Gastrocnemius medialis (tissue), 4 donors: ENCODE data around the gene CDH4. TPM values are rescaled to one million over a fixed set of nuclear protein-coding genes. Genes with fewer than 3 reads are reported as not detected.

ENCODE experiments used
- ATAC-seq, 2 donors: fragments of 150-250 bp; one replicate each; pipeline ENCODE4 v1.9.1; 2016
- DNase-seq, 2 donors: peaks; one replicate each; pipeline ENCODE4 v3.0.0-alpha.2; 2019
- H3K27ac ChIP-seq, 4 donors: fragments of 200-600 bp; sonication (generic); 1 replicate in 1 of 4; 2 replicates in 3 of 4; pipeline ENCODE4 v1.5.1; 2016 to 2018; ENCODE audit warnings: mild to moderate bottlenecking in 2 of 4, moderate library complexity in 1 of 4
- H3K27me3 ChIP-seq, 3 donors: fragments of 200-600 bp; sonication (generic) in 2 of 3; 1 replicate in 1 of 3; 2 replicates in 2 of 3; pipeline versions ENCODE4 v1.5.1 to v1.6.0; 2016 to 2019; ENCODE audit warnings: mild to moderate bottlenecking in 1 of 3, moderate library complexity in 1 of 3
- H3K36me3 ChIP-seq, 2 donors: fragments of 200-600 bp; sonication (generic) in 1 of 2; one replicate each; pipeline ENCODE4 v1.5.1; 2017 to 2018
- H3K4me1 ChIP-seq, 2 donors: fragments of 200-600 bp; sonication (generic) in 1 of 2; one replicate each; pipeline ENCODE4 v1.5.1; 2016 to 2017; ENCODE audit warnings: mild to moderate bottlenecking in 2 of 2
- H3K4me3 ChIP-seq, 4 donors: fragments of 200-600 bp; sonication (generic) in 3 of 4; 1 replicate in 1 of 4; 2 replicates in 3 of 4; pipeline ENCODE4 v1.5.1; 2016 to 2019; ENCODE audit warnings: mild to moderate bottlenecking in 2 of 4
- H3K9me3 ChIP-seq, 3 donors: fragments of 200-600 bp; sonication (generic) in 2 of 3; 1 replicate in 1 of 3; 2 replicates in 2 of 3; pipeline ENCODE4 v1.5.1; 2016 to 2019
- CTCF ChIP-seq, 5 experiments: fragments of 450-650 bp in 3 of 5; fragments of 200-600 bp in 2 of 5; sonication (generic) in 2 of 5; IDR thresholded peaks in 4 of 5; conservative IDR thresholded peaks in 1 of 5; 1 replicate in 4 of 5; 2 replicates in 1 of 5; pipeline ENCODE4 v1.5.1; 2016 to 2019; ENCODE audit warnings: antibody characterized with exemption in 5 of 5, mild to moderate bottlenecking in 3 of 5, moderate library complexity in 3 of 5
- POLR2A ChIP-seq, 2 donors: fragments of 450-650 bp; IDR thresholded peaks; one replicate each; pipeline ENCODE4 v1.6.1; 2017; ENCODE audit warnings: antibody characterized with exemption in 2 of 2, mild to moderate bottlenecking in 2 of 2, moderate library complexity in 2 of 2
- in situ Hi-C, 4 donors: fragments of 200-750 bp; cut with MboI; loops; one replicate each; pipeline versions ENCODE4 v1.15.0 to v1.8.0; 2017; ENCODE audit warnings: low sequenced_read_pairs in 4 of 4
- intact Hi-C: fragments of 100-400 bp; cut with DNase I; formaldehyde crosslinking; loops from one replicate; pipeline ENCODE4 v1.15.1; 2023; ENCODE audit warnings: low total_unique reads
- total RNA-seq, 4 donors: library from RNA; depleted of rRNA; stranded (reverse); fragments of >200 nt; gene quantifications; one replicate each; pipeline versions ENCODE4 v1.1.0 to v1.2.3, GENCODE V29; 2016

CDH4 gene
- total RNA-seq, 4 donors from 2014 or later = 0.38 to 1.2 (median 0.86) TPM

DNA sequence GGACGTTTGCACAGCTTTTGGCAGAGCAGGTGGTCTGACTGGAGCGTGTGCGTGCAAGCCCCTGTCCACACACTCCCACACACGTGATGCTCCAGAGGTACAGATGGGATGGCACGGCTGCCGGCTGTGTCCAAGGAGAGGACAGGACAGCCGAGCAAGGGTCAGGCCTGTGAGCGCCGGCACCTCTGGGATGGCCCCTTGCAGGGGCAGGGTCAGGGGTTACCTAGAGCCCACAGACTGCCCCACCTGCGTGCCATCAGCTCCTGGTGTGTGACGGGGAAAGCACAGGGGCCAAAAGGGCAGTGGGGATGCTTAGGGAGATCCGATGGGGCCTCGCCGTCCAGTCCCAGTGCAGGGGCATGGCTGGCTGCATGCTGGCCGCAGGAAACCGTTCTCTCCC is 623.9 kb downstream of the CDH4 start:
- intact Hi-C loops (no loop called here), in situ Hi-C loops (loop anchor here in 1 of 4 donors (25.0 kb wide), 1 partner anchor 1664 kb away; no protein-coding TSS in a partner anchor)
- H3K4me3 ChIP-seq = no peak overlapping the region
- H3K9me3 ChIP-seq = no peaks in the 10 kb centered on the region
- TF ChIP-seq CTCF (IDR thresholded peaks at IDR 0.05 in 4 of 5, conservative IDR thresholded peaks at IDR 0.05 in 1 of 5) = no peak
- no peak for TF ChIP-seq POLR2A (IDR thresholded peaks at IDR 0.05)
- no peaks in the 10 kb centered on the region for H3K4me1 ChIP-seq
- DNase-seq (no peak), ATAC-seq (no peak)
- peaks cover 0 to 2% (median 0%) of the 10 kb centered on the region in 3 donors for H3K27me3 ChIP-seq
- no peaks in the 10 kb centered on the region for H3K36me3 ChIP-seq
- no peak overlapping the region for H3K27ac ChIP-seq

- Histone ChIP-seq H3K27me3 (peaks cover 0 to 4% (median 0%) of the 10 kb centered on the region in 3 donors), H3K4me3 (no peak overlapping the region), H3K36me3 (no peaks in the 10 kb centered on the region), H3K9me3 (no peaks in the 10 kb centered on the region), H3K4me1 (no peaks in the 10 kb centered on the region), H3K27ac (no peak overlapping the region)
- in situ Hi-C loops = loop anchor here in 1 of 4 donors (25.0 kb wide), 1 partner anchor 1665 kb away; no protein-coding TSS in a partner anchor
- TF ChIP-seq CTCF (IDR thresholded peaks at IDR 0.05 in 4 of 5, conservative IDR thresholded peaks at IDR 0.05 in 1 of 5) (no peak), POLR2A (IDR thresholded peaks at IDR 0.05) (no peak)
- ATAC-seq (no peak), DNase-seq (no peak)
- intact Hi-C loops = no loop called here
These were observed 625.1 kb downstream of the CDH4 start for GRCh38 chr20:61876952-61877728.

DNA sequence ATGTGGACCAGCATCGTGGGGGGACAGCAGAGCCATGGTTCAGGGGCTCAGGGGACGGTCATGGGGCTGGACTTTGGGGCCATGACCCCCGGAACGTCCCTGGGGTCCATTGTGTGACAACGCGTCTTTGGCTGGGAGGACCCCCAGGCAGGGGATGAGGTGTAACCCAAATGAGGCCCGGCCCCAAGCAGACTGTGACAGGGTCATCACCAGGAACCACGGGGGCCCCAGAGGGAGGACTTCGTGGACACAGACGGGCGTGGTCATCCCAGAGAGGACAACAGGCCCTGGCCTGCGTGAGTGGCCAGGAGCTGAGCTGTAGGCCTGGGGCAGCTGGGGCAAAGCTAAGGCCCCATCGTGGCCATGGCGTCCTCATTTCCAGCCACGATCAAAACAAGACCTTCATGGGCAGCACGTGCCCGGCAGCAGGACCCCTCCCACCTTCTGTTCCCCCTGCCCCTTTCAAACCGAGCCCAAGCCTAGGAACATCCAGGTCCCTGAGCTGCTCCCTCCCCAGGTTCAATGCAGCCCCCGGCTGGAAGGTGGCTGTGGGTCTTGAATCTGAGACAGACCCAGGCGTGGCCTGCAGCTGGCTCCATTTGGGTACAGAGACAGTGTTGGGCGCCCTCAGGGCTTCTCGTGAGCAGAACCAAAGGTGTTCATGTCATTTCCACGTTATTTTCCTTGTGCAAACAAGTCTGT is 625.9 kb downstream of the CDH4 start:
- intact Hi-C loops = no loop called here
- Histone ChIP-seq H3K9me3 (no peaks in the 10 kb centered on the region), H3K4me1 (no peaks in the 10 kb centered on the region), H3K36me3 (no peaks in the 10 kb centered on the region), H3K4me3 (no peak overlapping the region), H3K27me3 (peaks cover 0 to 4% (median 3%) of the 10 kb centered on the region in 3 donors), H3K27ac (no peak overlapping the region)
- DNase-seq (no peak), ATAC-seq (no peak)
- in situ Hi-C loops = loop anchor here in 1 of 4 donors (25.0 kb wide), 1 partner anchor 1666 kb away; no protein-coding TSS in a partner anchor
- TF ChIP-seq POLR2A (IDR thresholded peaks at IDR 0.05) = no peak
- TF ChIP-seq CTCF (IDR thresholded peaks at IDR 0.05 in 4 of 5, conservative IDR thresholded peaks at IDR 0.05 in 1 of 5) = no peak

- DNase-seq = no peak
These were observed 626.6 kb downstream of the CDH4 start for GRCh38 chr20:61878478-61879302.

More at GRCh38 chr20:61878478-61879302, 626.6 kb downstream of the CDH4 start:
- H3K9me3 ChIP-seq = no peaks in the 10 kb centered on the region
- no peak overlapping the region for H3K27ac ChIP-seq
- no peaks in the 10 kb centered on the region for H3K4me1 ChIP-seq
- in situ Hi-C loops = loop anchor here in 1 of 4 donors (25.0 kb wide), 1 partner anchor 1666 kb away; no protein-coding TSS in a partner anchor
- no peaks in the 10 kb centered on the region for H3K36me3 ChIP-seq
- H3K27me3 ChIP-seq = peaks cover 0 to 4% (median 3%) of the 10 kb centered on the region in 3 donors
- intact Hi-C loops = no loop called here
- no peak overlapping the region for H3K4me3 ChIP-seq
- ATAC-seq = no peak
- TF ChIP-seq CTCF (IDR thresholded peaks at IDR 0.05 in 4 of 5, conservative IDR thresholded peaks at IDR 0.05 in 1 of 5) (no peak), POLR2A (IDR thresholded peaks at IDR 0.05) (no peak)
